NCI-H460 (cell line): ENCODE results near the gene ZDHHC19. TPM values are rescaled to one million over a fixed set of nuclear protein-coding genes. Genes with fewer than 3 reads are reported as not detected.
"Not testable (repeated sequence)": the region's sequence is repeated elsewhere in the genome, so short reads cannot be mapped to it uniquely, and the experiment has no call there.

Source experiments
- DNase-seq: peaks from one replicate; pipeline ENCODE4 v3.0.0-alpha.2; 2016; ENCODE audit warnings: low read depth; ENCODE audit errors: extremely low read depth
- total RNA-seq: library from RNA; depleted of rRNA; stranded (reverse); fragments of >200 nt; shearing (Covaris generic); gene quantifications from 2 replicates; pipeline ENCODE4 v1.2.3, GENCODE V29; 2014

The ZDHHC19 gene
- total RNA-seq, 1 experiment from 2014 or later = not detected

DNA sequence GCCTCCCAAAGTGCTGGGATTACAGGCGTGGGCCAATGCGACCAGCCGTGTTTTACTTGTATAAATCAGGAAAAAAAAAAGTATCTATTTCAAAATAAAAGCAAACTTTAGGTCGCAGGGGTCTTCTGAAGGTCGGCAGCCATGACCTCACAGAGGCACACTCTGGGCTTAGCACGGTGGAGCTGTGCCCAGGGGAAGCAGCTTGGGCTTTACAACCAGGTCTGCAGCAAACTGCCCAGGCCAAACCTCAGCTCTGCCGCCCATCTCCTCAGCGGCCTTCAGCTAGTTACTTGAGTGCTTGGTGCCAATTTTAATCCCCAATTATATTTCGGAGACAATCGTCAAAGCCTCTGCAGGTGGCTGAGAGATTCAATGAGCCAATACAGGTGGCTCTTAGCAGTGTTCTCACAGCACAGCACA, 30.1 kb downstream of the ZDHHC19 start:
- DNase-seq = no peak

DNA sequence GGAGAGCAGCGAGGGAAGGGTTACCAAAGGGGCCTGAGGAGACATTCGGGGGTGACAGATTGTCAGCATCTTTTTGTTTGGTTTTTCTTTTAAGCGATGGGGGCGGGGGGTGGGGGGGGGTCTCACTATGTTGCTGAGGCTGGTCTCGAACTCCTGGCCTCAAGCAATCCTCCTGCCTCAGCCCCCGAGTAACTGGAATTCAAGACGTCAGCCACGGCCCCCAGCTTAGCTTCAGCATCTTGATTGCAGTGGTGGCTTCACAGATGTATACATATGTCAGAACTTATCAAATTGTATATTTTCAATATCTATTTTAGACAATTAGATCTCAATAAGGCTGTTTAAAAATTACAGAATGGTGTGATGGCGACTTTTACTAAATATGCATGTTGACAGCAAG, 30.9 kb downstream of the ZDHHC19 start:
- no peak for DNase-seq

DNA sequence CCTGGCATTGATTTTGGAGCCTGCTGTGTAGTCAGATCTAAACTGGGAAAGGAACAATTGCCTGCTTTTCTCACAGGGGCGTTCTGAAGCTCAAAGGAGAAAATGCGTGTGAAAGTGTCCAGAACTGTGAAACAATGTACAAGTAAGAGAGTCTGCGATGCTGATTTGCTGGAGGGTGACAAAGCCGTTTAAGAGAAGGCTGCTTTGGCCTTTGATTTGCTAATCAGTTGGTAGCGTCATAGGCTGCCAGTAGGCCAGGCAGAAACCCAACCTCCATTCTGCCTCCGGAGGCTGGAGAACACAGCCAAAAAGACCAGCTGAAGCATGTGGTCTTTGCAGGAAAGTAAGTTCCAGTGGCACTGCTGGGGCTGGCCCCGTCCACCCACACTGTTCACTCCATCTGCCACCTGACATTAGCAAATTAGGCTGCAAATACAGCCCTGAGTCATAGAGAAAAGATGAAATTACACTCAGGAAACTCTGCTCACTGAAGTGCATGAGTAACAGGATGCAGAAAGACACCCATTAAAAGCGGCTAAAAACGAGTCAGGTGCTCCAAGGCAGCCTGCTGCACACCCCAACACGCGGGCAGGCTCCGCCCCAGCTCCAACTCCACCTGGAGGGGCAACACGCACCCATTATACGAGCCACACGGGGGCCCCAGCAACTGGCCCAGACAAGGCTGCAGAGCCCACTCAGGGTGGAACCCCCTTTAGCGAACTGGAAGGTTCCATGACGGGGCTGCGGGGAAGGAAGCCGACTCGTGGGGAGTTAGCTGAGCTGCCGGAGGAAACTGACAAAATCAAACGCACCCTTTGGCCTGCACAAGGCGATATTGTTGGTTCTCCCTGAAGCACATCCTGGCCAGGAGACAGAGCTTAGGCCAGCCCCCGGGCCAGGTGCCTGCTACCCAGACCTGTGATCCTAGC, 31.6 kb downstream of the ZDHHC19 start:
- no peak for DNase-seq

DNA sequence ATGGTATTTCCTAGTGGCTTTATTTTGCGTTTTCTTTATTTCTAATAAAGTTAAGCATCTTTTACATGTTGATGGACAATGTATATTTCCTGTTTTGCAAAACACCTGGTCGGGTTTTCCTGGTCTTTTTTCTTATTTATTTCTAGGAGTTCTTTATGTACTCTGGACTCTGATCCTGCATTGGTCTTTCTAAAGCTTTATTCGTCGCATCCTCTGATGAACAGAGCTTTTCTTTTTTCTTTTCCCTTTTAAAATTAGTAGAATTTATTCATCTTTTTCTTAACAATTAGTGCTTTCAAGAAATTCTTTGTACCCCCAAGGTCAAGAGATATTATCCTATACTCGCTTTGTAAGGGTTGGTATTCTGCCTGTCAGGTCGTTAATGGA, 32.2 kb downstream of the ZDHHC19 start:
- DNase-seq = no peak

DNA sequence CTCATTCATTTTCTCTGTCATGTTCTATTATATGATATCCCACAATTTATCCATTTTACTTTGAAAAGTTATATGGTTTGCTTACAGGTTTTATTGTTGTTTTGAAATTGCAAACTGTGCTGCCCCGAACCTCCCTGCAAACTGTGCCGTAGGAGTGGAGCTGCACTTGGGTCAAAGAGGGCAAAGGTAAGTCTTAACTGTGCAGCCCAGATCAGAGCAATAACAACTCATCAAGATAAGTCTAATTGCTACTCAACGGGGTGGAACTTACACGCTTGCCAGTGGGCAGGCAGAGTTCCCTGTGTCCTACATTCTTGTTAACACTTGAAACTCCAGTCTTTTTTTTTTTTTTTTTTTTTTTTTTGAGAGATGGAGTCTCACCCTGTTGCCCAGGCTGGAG, 33.2 kb downstream of the ZDHHC19 start:
- DNase-seq = no peak

DNA sequence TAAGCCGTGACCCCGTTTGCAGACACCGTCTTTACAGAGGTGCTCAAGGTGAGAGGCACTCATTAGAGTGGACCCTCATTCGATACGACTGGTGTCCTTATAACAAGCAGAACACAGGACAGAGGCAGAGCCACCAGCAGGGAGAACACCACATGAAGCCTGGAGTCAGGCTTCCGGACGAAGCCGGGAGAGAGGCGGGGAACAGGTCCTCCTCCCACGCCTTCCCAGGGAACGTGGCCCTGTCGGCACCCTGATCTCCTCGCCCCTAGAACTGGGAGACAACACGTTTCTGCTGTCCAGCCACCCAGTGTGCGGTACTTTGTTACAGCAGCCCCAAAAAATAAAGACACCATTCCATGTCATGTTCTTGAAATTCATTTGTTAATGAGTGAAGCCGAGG, 33.6 kb downstream of the ZDHHC19 start:
- DNase-seq = no peak

DNA sequence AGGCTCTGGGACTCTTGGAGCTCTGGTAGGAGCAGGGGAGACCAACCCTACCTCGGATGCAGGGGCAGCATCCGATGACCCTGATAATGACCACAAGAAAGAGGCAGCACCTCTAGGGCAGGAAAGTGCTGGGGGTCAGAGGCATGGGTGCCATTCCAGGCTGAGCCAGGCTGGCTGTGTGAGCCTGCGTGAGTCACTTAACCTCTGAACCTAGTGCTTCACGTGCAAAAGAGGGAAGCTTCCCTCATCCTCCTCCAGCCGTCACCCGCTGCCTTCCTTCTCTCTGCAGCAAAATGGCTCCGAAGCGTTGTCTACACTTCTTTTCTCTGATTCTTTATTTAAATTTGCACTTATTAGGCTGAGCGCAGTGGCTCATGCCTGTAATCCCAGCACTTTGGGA, 35.5 kb downstream of the ZDHHC19 start:
- no peak for DNase-seq

DNA sequence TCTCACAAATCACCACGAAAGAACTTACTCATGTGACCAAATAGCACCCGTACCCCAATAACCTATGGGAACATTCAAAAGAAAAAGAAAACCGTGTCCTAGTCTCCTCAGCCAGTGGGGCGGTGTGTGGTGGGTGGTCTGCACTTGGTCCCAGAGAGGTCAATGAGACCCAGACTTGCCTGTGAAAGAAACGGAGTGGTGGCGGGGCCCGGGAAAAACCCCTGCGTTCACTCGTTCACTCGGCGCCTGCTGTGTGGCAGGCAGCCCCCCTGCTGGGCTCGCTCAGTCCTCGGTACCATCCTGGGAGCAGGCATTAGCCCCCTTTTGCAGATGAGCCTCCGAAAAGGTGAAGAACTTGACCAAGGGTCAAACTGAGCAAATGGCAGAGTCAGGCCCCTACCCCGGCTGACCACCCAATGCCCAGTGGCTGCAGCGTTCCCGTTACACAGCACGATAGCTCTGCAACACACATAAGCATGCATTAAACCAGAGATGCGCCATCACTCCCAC, 36.0 kb downstream of the ZDHHC19 start:
- DNase-seq = no peak

DNA sequence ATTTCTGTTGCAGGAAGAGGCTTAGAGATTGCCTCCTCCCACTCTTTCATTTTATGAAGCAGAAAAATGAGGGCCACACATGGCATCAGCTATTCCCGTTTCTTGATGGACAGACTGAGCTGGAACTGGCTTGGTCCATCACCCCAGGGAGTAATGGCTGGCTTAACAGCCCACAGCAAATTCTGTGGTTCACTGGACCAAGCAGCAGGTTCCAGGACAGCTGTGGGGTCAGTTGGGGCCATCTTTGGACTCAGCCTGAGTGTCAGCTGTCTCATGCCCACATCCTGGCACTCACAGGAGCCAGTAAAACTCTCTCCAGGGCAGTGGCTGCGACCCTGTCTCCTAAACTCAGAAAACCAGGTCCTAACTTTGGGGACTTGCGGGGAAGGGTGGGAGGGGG, 36.5 kb downstream of the ZDHHC19 start:
- DNase-seq = no peak

DNA sequence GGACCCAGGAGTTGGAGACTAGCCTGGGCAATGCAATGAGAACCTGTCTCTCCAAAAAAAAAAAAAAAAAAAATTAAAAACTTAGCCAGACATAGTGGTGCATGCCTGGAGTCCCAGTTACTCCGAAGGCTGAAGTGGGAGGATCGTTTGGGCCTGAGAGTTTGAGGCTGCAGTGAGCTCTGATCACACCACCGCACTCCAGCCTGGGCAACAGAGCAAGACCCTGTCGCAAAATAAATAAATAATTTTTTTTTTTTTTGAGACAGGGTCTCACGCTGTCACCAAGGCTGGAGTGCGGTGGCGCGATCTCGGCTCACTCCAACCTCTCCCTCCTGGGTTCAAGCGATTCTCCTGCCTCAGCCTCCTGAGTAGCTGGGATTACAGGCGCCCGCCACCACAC, 40.9 kb downstream of the ZDHHC19 start:
- DNase-seq = not testable (repeated sequence)

DNA sequence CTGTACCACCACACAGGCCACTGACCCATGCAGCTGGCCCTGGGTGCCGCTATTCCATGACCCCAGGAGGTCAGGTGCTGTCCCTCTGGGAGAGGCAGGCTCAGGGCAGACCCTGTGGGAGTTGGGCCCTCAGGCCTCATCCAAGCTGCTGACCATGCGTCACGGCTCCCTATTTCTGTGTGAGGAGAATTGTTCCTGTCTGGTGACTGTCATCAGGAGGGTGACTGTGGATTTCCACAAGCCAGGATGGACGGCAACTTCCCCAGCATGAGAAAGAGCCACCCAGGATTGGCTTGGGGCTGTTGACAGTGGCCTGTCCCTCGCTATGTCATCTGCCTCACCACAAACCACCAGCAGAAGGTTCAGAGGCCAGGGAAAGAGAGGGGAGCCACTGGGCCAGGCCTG, 41.4 kb downstream of the ZDHHC19 start:
- no peak for DNase-seq

DNA sequence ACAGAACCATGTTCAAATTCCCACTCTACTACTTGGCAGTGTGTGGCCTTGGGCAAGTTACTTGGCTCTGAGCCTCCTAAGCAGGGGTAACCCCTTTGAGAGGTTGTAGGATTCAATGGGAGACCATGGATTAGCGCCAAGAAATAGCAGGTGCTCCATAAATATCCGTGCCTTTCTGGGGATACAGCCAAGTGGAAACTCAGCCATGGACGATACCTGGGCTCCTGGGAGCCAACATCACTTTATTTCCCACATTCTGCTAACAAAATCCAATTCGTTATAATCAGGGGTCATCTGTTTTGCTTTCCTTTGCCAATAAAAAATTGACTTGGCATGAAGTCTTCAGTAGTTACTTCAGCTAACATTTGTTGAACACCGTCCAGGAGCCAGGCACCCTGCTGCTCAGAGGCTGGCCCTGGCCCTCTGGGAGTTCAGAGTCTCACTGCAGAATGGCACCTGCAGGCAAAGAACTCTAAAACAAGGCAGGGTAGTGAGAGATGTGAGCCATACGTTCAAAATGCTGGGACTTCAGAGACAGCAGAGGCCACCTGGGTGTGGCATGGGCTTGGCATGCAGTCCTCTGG, 42.3 kb downstream of the ZDHHC19 start:
- DNase-seq = no peak

DNA sequence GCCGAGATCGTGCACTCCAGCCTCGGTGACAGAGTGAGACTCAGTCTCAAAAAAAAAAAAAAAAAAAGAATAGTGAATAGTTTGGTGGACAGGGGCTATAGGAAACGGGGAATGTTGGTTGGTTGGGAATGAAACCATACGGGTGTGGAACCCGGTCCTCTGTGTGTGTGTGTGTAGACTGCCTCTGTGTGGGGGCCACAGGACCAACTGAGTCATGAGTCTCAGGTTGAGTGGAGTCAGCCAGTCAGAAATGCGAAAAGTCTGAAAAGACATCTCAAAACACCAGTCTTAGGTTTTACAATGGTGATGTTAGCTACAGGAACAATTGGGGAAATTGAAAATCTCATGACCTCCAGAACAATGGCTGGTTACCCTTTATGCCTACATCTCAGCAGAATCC, 44.5 kb downstream of the ZDHHC19 start:
- no peak for DNase-seq

DNA sequence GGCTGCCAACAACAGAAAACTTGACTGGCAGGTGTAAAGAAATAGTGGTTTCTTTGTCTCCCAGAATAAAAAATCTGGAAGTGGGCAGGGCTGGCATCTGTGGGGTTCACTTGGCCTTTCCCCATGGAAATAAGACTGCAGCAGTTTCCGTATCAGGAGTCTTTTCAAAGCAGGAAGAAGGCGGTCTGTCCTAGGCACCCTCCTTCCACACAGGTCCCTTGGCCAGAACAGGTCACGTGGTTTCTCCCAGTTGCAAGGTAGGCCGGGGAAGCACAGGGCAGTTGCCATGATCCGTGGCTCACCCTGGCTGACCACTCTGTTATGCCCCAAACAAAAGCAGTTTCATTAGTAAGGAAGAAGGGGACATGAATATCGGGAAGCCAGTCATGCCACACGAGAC, 45.4 kb downstream of the ZDHHC19 start:
- DNase-seq = no peak

DNA sequence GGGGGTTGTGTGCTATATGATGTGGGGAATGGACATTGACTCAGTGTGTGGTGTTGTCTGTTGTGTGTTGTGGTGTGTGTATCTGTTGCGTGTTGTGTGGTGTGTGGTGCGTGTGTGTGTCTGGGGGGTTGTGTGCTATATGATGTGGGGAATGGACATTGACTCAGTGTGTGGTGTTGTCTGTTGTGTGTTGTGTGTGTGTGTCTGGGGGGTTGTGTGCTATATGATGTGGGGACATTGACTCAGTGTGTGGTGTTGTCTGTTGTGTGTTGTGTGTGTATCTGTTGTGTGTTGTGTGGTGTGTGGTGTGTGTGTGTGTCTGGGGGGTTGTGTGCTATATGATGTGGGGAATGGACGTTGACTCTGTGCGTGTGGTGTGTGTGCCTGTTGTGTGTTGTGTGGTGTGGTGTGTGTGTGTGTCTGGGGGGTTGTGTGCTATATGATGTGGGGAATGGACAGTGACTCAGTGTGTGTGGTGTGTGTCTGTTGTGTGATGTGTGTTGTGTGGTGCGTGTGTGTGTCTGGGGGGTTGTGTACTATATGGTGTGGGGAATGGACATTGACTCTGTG, 46.1 kb downstream of the ZDHHC19 start:
- DNase-seq = not testable (repeated sequence)

DNA sequence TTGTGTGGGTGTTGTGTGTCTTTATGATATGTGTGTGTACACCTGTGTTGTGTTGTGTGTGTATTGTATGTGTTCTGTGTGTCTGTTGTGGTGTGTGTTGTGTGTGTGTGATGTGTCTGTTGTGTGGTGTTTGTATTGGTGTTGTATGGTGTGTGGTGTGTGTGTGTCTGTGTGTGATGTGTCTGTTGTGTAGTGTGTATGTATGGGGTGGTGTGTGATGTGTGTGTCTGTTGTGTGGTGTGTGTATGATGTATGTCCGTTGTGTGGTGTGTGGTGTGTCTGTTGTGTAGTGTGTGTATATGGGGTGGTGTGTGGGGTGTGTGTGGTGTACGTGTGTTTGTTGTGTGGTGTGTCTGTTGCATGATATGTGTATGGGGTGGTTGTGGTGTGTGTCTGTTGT, 46.6 kb downstream of the ZDHHC19 start:
- no peak for DNase-seq

DNA sequence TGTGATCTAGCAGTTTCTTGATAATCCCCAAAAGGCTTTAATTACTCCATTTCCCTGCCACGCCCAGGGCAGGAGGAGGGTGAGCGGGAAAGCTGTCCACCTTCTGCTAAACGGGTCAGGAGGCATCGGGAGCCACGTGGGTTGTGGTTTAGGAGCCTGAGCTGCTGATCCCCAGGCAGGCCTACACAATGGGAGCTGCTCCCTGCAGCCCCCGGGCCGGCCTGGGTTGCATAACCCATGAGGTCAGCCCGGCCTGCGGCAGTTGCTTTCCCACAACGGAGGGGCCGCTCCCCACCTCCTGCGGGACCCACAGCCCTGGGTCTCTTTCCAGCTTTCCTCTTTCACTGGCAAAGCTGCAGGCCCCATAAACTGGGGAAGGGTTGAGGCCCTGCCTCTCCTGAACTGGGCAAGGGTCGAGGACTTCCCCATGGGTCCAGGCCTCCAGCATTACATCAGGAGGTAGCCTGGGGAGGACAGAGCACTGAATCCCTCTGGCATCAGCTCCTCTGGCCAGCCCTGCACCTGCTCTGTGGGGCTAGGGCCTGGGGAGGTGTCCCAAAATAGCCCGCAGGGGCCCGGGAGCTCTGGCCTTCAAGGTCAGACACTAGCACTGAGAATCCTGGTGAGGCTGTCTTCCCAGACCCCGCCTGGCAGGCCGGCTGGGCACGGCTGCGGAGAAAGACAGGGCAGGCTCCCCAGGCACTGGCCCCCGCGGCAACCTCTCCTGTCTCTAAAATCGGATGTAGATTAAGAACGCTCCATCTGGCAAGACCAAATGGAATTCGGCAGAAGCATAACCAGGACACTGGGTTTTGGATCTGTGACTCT, 47.3 kb downstream of the ZDHHC19 start:
- no peak for DNase-seq

DNA sequence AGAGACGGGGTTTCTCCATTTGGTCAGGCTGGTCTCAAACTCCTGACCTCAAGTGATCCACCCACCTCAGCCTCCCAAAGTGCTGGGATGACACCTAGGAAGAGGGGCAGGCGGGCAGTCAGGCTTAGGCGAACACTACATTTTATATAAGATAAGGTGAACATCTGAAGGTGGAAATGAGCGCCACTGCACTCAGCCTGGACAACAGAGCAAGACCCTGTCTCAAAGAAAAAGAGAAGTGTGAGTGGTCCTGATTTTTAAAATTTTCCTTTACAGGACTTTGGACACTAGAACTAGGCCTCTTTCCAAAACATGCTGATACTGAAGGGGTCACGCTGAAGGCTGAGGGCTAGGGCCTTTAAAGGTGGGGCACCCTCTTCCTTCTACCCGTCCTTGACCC, 48.0 kb downstream of the ZDHHC19 start:
- DNase-seq = no peak

DNA sequence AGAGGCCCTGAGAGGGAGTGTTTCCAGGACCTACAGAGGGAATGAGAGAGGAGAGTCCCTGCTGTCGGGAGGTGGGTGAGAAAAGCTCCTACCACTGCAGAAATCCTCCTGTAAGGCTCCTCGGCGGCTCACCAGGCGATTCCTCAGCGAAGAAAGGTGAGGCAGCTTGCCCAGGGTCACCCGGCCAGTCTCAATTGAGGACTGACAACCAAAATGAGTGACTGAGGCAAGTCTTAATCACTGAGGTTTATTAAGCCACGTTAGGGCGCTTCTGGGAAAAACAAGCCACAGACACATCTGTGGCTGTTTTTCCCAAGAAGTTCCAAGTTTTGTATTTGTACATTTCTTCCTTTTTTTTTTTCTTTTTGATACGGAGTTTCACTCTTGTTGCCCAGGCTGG, 48.5 kb downstream of the ZDHHC19 start:
- DNase-seq = no peak

DNA sequence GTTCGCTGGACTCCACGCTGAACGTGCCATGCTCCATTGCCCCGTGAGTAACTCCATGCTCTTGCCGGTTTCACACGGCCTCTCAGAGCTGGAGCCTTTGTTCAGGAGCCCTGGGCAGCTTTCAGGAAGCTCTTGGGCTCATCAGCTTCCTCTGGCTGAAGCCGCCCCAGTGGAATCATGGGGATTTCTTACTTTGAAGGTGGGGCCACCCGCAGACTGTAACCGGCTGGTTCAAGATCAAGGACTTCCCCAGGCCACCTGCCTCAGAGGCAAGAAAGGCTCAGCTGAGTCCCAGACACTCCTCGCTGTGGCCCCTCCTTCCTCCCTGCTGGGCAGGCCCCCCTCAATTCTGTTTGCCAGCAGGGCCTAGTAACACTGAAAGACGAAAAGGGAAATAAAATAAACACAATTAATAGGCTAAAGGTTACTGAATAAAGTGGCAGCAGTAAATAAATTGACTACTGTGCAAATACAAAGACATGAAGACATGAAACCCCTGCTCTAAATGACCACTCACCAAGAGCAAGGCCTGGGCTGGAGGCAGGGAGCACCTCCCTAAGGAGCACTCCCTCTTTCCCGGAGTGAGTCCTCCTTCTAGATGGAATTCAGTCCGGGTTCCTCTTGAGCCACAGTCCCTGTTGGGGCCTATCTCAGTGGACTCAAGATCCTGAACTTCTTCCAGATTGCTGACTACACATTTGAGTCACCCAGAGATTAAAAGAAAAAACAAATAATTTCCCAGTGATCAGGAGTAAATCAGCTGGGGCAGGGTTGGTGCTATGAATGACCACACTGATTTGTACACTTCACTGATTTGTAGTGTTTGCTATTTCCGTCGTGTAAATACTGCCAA, 51.0 kb downstream of the ZDHHC19 start:
- DNase-seq = no peak
